SK-N-MC (cell line): ENCODE data around the gene MAP4K4.

Experiments used
- EZH2 ChIP-seq: fragments of 200-600 bp; sonication (generic); IDR thresholded peaks from one replicate; pipeline ENCODE4 v1.6.1; 2017; ENCODE audit warnings: antibody characterized with exemption
- FOXP2 ChIP-seq: optimal IDR thresholded peaks from 2 replicates; pipeline ENCODE3; 2011; ENCODE audit warnings: mild to moderate bottlenecking, moderate library complexity; ENCODE audit not compliant: insufficient read depth; ENCODE audit errors: extremely low read length, control extremely low read depth
- POLR2AphosphoS5 ChIP-seq: IDR thresholded peaks from 2 replicates; pipeline ENCODE4 v1.6.1; 2012; ENCODE audit warnings: mild to moderate bottlenecking, low read depth, low read length, borderline replicate concordance

GRCh38 chr2:101710036-101710435 lies 12.5 kb downstream of the MAP4K4 start:
- TF ChIP-seq EZH2 = no peak
- no peak for TF ChIP-seq POLR2AphosphoS5
- TF ChIP-seq FOXP2 = no peak
